ENCODE data around the gene RNF14. TPM values are rescaled to one million over a fixed set of nuclear protein-coding genes. Genes with fewer than 3 reads are reported as not detected.
A peak's percentile ranks its signal among the peaks of the same experiment; 100 is the strongest.
"Not testable (repeated sequence)": the region's sequence is repeated elsewhere in the genome, so short reads cannot be mapped to it uniquely, and the experiment has no call there.

Gene RNF14
- total RNA-seq, 2 donors from 2014 or later, result 27.5 to 33.0 TPM

DNA sequence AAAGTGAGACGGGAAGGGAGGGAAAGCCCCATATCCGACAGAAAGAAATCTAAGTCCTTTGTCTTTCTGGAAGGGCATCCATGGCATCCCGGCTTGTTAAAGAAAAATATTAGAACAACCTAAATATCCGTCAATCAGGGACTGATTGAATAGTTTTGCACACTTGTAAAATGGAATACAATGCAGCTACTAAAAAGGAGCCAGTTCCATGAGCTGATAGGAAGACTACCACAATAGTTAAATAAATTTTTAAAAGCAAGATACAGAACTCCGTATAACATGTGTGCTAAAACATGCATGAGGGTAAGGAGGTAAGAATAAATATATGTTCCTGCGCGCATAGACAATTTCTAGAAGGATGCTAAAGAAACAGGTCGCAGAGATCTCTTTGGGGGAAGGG is 56.7 kb downstream of the RNF14 start:
- peak; percentile 6 for DNase-seq
- Histone ChIP-seq H3K27ac (ENCODE audit: low read depth, low read length) (no peak overlapping the region), H3K4me1 (ENCODE audit: control insufficient read depth, insufficient read depth, low read length) (no peaks in the 10 kb centered on the region), H3K4me3 (ENCODE audit: low read length) (peak overlapping the region; percentile 89), H3K9me3 (ENCODE audit: control insufficient read depth, low read length) (no peaks in the 10 kb centered on the region), H3K9ac (ENCODE audit: extremely low read depth, low read length, poor library complexity, severe bottlenecking) (no peak overlapping the region), H3K27me3 (ENCODE audit: control insufficient read depth, insufficient read depth, low read length, poor library complexity, severe bottlenecking) (peaks cover 5% of the 10 kb centered on the region), H3K36me3 (ENCODE audit: control insufficient read depth, insufficient read depth, low read length) (no peaks in the 10 kb centered on the region)
- Mint-ChIP-seq H3K9me3 (no peaks in the 10 kb centered on the region), H3K27ac (no peak overlapping the region), H3K27me3 (ENCODE audit: insufficient read depth) (peaks cover 8% of the 10 kb centered on the region), H3K4me1 (peaks cover 10% of the 10 kb centered on the region), H3K4me3 (peak overlapping the region; percentile 76), H3K36me3 (ENCODE audit: low read depth) (no peaks in the 10 kb centered on the region)
- TF ChIP-seq, protein P1, sequence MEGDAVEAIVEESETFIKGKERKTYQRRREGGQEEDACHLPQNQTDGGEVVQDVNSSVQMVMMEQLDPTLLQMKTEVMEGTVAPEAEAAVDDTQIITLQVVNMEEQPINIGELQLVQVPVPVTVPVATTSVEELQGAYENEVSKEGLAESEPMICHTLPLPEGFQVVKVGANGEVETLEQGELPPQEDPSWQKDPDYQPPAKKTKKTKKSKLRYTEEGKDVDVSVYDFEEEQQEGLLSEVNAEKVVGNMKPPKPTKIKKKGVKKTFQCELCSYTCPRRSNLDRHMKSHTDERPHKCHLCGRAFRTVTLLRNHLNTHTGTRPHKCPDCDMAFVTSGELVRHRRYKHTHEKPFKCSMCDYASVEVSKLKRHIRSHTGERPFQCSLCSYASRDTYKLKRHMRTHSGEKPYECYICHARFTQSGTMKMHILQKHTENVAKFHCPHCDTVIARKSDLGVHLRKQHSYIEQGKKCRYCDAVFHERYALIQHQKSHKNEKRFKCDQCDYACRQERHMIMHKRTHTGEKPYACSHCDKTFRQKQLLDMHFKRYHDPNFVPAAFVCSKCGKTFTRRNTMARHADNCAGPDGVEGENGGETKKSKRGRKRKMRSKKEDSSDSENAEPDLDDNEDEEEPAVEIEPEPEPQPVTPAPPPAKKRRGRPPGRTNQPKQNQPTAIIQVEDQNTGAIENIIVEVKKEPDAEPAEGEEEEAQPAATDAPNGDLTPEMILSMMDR (conservative IDR thresholded peaks at IDR 0.05), result no peak
- 91 to 93% methylated on average over 4 to 7 of the region's 8 CpGs for WGBS, 2 experiments (ENCODE audit: insufficient coverage in 1 of 2, insufficient read length in 1 of 2)

DNA sequence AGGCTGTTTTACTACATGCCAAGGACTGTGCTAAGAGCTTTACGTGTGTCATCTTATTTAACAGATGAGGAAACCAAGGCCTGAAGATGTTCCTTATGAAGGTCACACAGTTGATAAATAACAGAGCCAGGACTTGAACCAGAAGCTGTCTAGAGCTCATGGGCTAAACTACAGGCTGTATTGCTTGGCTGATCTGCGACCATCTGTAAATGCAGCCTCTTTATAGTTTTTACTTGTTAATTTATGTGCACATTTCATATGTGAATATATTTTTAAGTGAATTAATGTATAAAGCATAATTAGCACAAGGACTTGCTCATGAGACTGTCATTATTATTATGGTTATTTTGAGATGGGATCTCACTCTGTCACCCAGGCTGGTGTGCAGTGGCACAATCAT is 63.2 kb downstream of the RNF14 start:
- peaks cover 2% of the 10 kb centered on the region for H3K4me1 Mint-ChIP-seq
- no peaks in the 10 kb centered on the region for H3K9me3 Mint-ChIP-seq
- H3K27ac Mint-ChIP-seq, result no peak overlapping the region
- DNase-seq, result no peak
- no peak overlapping the region for H3K4me3 ChIP-seq (ENCODE audit: low read length)
- WGBS, 2 experiments (ENCODE audit: insufficient coverage in 1 of 2, insufficient read length in 1 of 2), result 88 to 97% methylated on average over 1 to 2 of the region's 2 CpGs
- H3K36me3 ChIP-seq (ENCODE audit: control insufficient read depth, insufficient read depth, low read length), result no peaks in the 10 kb centered on the region
- no peaks in the 10 kb centered on the region for H3K4me1 ChIP-seq (ENCODE audit: control insufficient read depth, insufficient read depth, low read length)
- H3K36me3 Mint-ChIP-seq (ENCODE audit: low read depth), result no peaks in the 10 kb centered on the region
- H3K9me3 ChIP-seq (ENCODE audit: control insufficient read depth, low read length), result no peaks in the 10 kb centered on the region
- no peak overlapping the region for H3K27ac ChIP-seq (ENCODE audit: low read depth, low read length)
- TF ChIP-seq, protein P1 (conservative IDR thresholded peaks at IDR 0.05), result no peak
- no peak overlapping the region for H3K9ac ChIP-seq (ENCODE audit: extremely low read depth, low read length, poor library complexity, severe bottlenecking)
- H3K4me3 Mint-ChIP-seq, result no peak overlapping the region
- H3K27me3 ChIP-seq (ENCODE audit: control insufficient read depth, insufficient read depth, low read length, poor library complexity, severe bottlenecking), result no peaks in the 10 kb centered on the region
- no peaks in the 10 kb centered on the region for H3K27me3 Mint-ChIP-seq (ENCODE audit: insufficient read depth)

DNA sequence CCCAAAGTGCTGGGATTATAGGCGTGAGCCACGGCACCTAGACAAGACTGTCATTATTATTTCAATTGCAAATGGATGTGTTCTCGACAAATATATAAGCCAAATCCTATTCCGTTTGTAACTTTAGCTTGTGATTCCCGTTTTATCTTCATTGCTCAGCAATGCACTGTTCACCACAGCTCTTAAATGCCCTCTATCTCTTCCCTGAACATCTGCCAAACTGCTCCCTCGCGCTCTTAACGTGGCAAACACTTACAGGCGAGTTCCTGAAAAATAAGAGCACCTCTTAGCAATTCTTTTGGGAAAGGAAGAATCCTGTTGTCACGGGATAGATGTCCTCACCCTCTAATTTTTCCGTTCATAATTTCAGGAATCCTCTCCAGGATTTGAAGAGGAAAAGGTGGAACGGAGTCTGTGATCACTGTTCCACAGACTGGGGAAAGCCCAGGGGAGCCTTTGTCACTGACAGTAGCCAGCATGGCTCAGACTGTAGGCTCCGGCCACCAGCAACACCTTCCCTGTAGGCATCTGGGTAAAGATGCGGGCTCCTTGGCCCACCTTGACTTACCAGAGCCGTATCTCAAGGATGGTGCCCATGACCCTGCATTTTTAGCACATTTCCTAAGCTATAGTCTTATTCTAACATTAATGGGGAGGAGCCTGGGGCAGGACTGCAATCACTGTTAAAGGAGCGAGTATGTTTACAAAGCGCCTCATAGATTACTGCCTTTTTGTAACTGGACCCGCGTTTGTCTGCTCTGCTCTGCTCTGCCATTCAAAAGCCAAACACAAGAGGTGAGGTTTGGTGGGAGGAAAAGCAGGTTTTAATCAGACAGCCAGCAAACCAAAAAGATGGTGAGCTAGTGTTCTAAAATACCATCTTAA is 64.1 kb downstream of the RNF14 start:
- H3K27ac Mint-ChIP-seq, result no peak overlapping the region

DNA sequence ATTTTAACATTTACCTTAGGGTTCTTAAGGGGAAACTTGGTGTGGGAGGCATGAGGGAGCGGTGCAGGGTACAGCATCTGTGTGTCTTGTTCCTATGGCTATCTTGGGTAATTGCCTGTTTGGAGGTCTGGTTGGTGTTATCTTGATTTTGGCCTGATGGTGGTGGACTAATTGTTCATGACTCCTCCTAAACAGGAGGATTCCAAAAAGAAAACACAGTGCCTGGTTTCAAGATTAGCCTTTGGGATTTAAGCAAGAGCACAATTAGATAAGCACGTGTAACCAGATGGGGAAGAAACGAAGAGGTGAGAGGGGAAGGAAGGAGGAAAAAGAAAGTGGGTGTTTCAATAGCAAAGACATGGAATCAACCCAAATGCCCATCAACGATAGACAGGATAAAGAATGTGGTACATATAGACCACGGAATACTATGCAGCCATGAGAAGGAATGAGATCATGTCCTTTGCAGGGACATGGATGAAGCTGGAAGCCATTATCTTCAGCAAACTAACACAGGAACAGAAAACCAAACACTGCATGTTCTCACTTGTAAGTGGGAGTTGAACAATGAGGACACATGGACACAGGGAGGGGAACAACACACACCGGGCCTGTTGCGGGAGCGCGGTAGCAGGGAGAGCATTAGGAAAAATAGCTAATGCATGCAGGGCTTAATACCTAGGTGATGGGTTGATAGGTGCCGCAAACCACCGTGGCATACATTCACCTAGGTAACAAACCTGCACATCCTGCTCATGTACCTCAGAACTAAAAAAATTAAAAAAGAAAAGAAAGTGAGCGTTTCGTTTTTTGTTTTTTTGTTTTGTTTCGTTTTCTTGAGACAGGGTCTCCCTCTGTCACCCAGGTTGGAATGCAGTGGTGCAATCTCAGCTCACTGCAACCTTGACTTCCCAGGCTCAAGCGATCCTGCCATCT is 65.0 kb downstream of the RNF14 start:
- not testable (repeated sequence) for H3K9me3 ChIP-seq (ENCODE audit: control insufficient read depth, low read length); H3K36me3 Mint-ChIP-seq (ENCODE audit: low read depth); H3K27ac Mint-ChIP-seq; H3K4me3 ChIP-seq (ENCODE audit: low read length); H3K36me3 ChIP-seq (ENCODE audit: control insufficient read depth, insufficient read depth, low read length); H3K27me3 ChIP-seq (ENCODE audit: control insufficient read depth, insufficient read depth, low read length, poor library complexity, severe bottlenecking); H3K4me1 Mint-ChIP-seq; H3K9me3 Mint-ChIP-seq; DNase-seq; H3K27me3 Mint-ChIP-seq (ENCODE audit: insufficient read depth); H3K27ac ChIP-seq (ENCODE audit: low read depth, low read length); H3K4me3 Mint-ChIP-seq; H3K9ac ChIP-seq (ENCODE audit: extremely low read depth, low read length, poor library complexity, severe bottlenecking); H3K4me1 ChIP-seq (ENCODE audit: control insufficient read depth, insufficient read depth, low read length)
- 93 to 94% methylated on average over 10 to 15 of the region's 15 CpGs for WGBS, 2 experiments (ENCODE audit: insufficient coverage in 1 of 2, insufficient read length in 1 of 2)

More for the DNA sequence above, 64.1 kb downstream of the RNF14 start:
- peak; percentile 21 for DNase-seq
- H3K4me1 ChIP-seq (ENCODE audit: control insufficient read depth, insufficient read depth, low read length), result no peaks in the 10 kb centered on the region
- 85 to 94% methylated on average over 13 to 19 of the region's 19 CpGs for WGBS, 2 experiments (ENCODE audit: insufficient coverage in 1 of 2, insufficient read length in 1 of 2)
- H3K27ac ChIP-seq (ENCODE audit: low read depth, low read length), result no peak overlapping the region
- Mint-ChIP-seq H3K9me3 (no peaks in the 10 kb centered on the region), H3K4me3 (no peak overlapping the region), H3K4me1 (peaks cover 2% of the 10 kb centered on the region), H3K36me3 (ENCODE audit: low read depth) (no peaks in the 10 kb centered on the region), H3K27me3 (ENCODE audit: insufficient read depth) (no peaks in the 10 kb centered on the region)
- no peaks in the 10 kb centered on the region for H3K27me3 ChIP-seq (ENCODE audit: control insufficient read depth, insufficient read depth, low read length, poor library complexity, severe bottlenecking)
- no peak overlapping the region for H3K4me3 ChIP-seq (ENCODE audit: low read length)
- H3K9me3 ChIP-seq (ENCODE audit: control insufficient read depth, low read length), result no peaks in the 10 kb centered on the region
- no peaks in the 10 kb centered on the region for H3K36me3 ChIP-seq (ENCODE audit: control insufficient read depth, insufficient read depth, low read length)
- H3K9ac ChIP-seq (ENCODE audit: extremely low read depth, low read length, poor library complexity, severe bottlenecking), result no peak overlapping the region
- TF ChIP-seq, protein P1 (conservative IDR thresholded peaks at IDR 0.05), result no peak
